ENCODE measurements around the gene CLCNKB. TPM values are rescaled to one million over a fixed set of nuclear protein-coding genes. Genes with fewer than 3 reads are reported as not detected.

Gene CLCNKB
- total and polyA plus RNA-seq, 2 experiments from 2014 or later = 24.8 to 55.6 TPM

- H3K36me3 ChIP-seq = no peaks in the 10 kb centered on the region
- DNase-seq (ENCODE audit: low read depth in 1 of 2, low spot score in 1 of 2) = no peak
- H3K4me1 ChIP-seq (ENCODE audit: low read depth) = no peaks in the 10 kb centered on the region
- no peak overlapping the region for H3K27ac ChIP-seq
- no peak for TF ChIP-seq CTCF (IDR thresholded peaks at IDR 0.05; ENCODE audit: low read depth, low read length)
- H3K9me3 ChIP-seq (ENCODE audit: low read depth) = no peaks in the 10 kb centered on the region
- H3K27me3 ChIP-seq = peaks cover 3% of the 10 kb centered on the region
- H3K4me3 ChIP-seq = peak overlapping the region; percentile 42
Observed at GRCh38 chr1:16074217-16074616, 30.6 kb downstream of the CLCNKB start.

GRCh38 chr1:16075337-16076030, 31.9 kb downstream of the CLCNKB start:
- TF ChIP-seq CTCF (IDR thresholded peaks at IDR 0.05; ENCODE audit: low read depth, low read length) = no peak

GRCh38 chr1:16076031-16076864, 32.7 kb downstream of the CLCNKB start:
- Histone ChIP-seq H3K27ac (no peak overlapping the region), H3K9me3 (ENCODE audit: low read depth) (no peaks in the 10 kb centered on the region), H3K4me1 (ENCODE audit: low read depth) (no peaks in the 10 kb centered on the region), H3K36me3 (no peaks in the 10 kb centered on the region), H3K27me3 (peaks cover 3% of the 10 kb centered on the region), H3K4me3 (no peak overlapping the region)
- TF ChIP-seq CTCF (IDR thresholded peaks at IDR 0.05; ENCODE audit: low read depth, low read length) = no peak
- DNase-seq (ENCODE audit: low read depth in 1 of 2, low spot score in 1 of 2) = peak in 1 of 2 donors; percentile 85

More at GRCh38 chr1:16075337-16076030, 31.9 kb downstream of the CLCNKB start:
- Histone ChIP-seq H3K4me3 (no peak overlapping the region), H3K27ac (no peak overlapping the region), H3K27me3 (peaks cover 3% of the 10 kb centered on the region), H3K4me1 (ENCODE audit: low read depth) (no peaks in the 10 kb centered on the region), H3K36me3 (no peaks in the 10 kb centered on the region), H3K9me3 (ENCODE audit: low read depth) (no peaks in the 10 kb centered on the region)
- peak in 1 of 2 donors; percentile 87 for DNase-seq (ENCODE audit: low read depth in 1 of 2, low spot score in 1 of 2)

- H3K27me3 ChIP-seq = peaks cover 3% of the 10 kb centered on the region
- H3K36me3 ChIP-seq = no peaks in the 10 kb centered on the region
- H3K4me3 ChIP-seq = no peak overlapping the region
- no peaks in the 10 kb centered on the region for H3K9me3 ChIP-seq (ENCODE audit: low read depth)
- no peak for TF ChIP-seq CTCF (IDR thresholded peaks at IDR 0.05; ENCODE audit: low read depth, low read length)
- no peaks in the 10 kb centered on the region for H3K4me1 ChIP-seq (ENCODE audit: low read depth)
- no peak for DNase-seq (ENCODE audit: low read depth in 1 of 2, low spot score in 1 of 2)
- H3K27ac ChIP-seq = no peak overlapping the region
Observed at GRCh38 chr1:16076865-16077238, 33.3 kb downstream of the CLCNKB start.

GRCh38 chr1:16077406-16078245, 34.0 kb downstream of the CLCNKB start:
- H3K4me3 ChIP-seq = no peak overlapping the region
- H3K4me1 ChIP-seq (ENCODE audit: low read depth) = no peaks in the 10 kb centered on the region
- H3K27ac ChIP-seq = no peak overlapping the region
- peaks cover 3% of the 10 kb centered on the region for H3K27me3 ChIP-seq
- H3K36me3 ChIP-seq = no peaks in the 10 kb centered on the region
- no peak for TF ChIP-seq CTCF (IDR thresholded peaks at IDR 0.05; ENCODE audit: low read depth, low read length)
- H3K9me3 ChIP-seq (ENCODE audit: low read depth) = no peaks in the 10 kb centered on the region
- DNase-seq (ENCODE audit: low read depth in 1 of 2, low spot score in 1 of 2) = no peak

Data from cardiac muscle cell (in vitro differentiated cells and primary cell).